HEK293T (cell line): ENCODE measurements around the gene STAB1.

ENCODE experiments used
- CTCF ChIA-PET: fragments of 350-600 bp; formaldehyde crosslinking; extraction: SDS; loops from one replicate; lab custom pipeline; 2021; ENCODE audit warnings: antibody characterized with exemption, inconsistent platforms; lab: Yijun Ruan, JAX
- POLR2A ChIA-PET: fragments of 350-600 bp; formaldehyde crosslinking; extraction: SDS; loops from one replicate; lab custom pipeline; 2020; ENCODE audit warnings: antibody characterized with exemption, inconsistent platforms; lab: Yijun Ruan, JAX
- DNase-seq: peaks from one replicate; pipeline ENCODE4 v3.0.0; 2012; ENCODE audit warnings: mixed read lengths; ENCODE audit errors: extremely low spot score
- ARNT ChIP-seq: fragments of 450-650 bp; IDR thresholded peaks from 2 replicates; pipeline ENCODE4 v1.6.1; 2017; ENCODE audit warnings: mild to moderate bottlenecking
- BHLHE40 ChIP-seq: fragments of 450-650 bp; IDR thresholded peaks from 2 replicates; pipeline ENCODE4 v1.6.1; 2016; ENCODE audit warnings: mild to moderate bottlenecking, moderate library complexity, borderline replicate concordance
- CTBP1 ChIP-seq: fragments of 450-650 bp; IDR thresholded peaks from 2 replicates; pipeline ENCODE4 v1.6.1; 2016; ENCODE audit warnings: borderline replicate concordance
- ELF4 ChIP-seq: fragments of 450-650 bp; IDR thresholded peaks from 2 replicates; pipeline ENCODE4 v1.6.1; 2017; ENCODE audit warnings: antibody characterized with exemption
- FOXA1 ChIP-seq: fragments of 450-650 bp; IDR thresholded peaks from 2 replicates; pipeline ENCODE4 v1.6.1; 2016; ENCODE audit warnings: mild to moderate bottlenecking
- FOXK2 ChIP-seq: fragments of 450-650 bp; IDR thresholded peaks from 2 replicates; pipeline ENCODE4 v1.6.1; 2016; ENCODE audit warnings: mild to moderate bottlenecking
- FOXM1 ChIP-seq: fragments of 450-650 bp; IDR thresholded peaks from 2 replicates; pipeline ENCODE4 v1.6.1; 2017; ENCODE audit warnings: mild to moderate bottlenecking, borderline replicate concordance
- HDGF ChIP-seq: fragments of 450-650 bp; IDR thresholded peaks from 2 replicates; pipeline ENCODE4 v1.6.1; 2017; ENCODE audit warnings: antibody characterized with exemption, borderline replicate concordance
- L3MBTL2 ChIP-seq: fragments of 450-650 bp; conservative IDR thresholded peaks from 2 replicates; pipeline ENCODE4 v1.6.1; 2016; ENCODE audit warnings: mild to moderate bottlenecking
- LEF1 ChIP-seq: fragments of 450-650 bp; IDR thresholded peaks from 2 replicates; pipeline ENCODE4 v1.6.1; 2017; ENCODE audit warnings: mild to moderate bottlenecking, borderline replicate concordance
- NFRKB ChIP-seq: fragments of 450-650 bp; IDR thresholded peaks from 2 replicates; pipeline ENCODE4 v1.6.1; 2016; ENCODE audit warnings: mild to moderate bottlenecking, moderate library complexity
- SP1 ChIP-seq: fragments of 450-650 bp; IDR thresholded peaks from 2 replicates; pipeline ENCODE4 v1.6.1; 2017
- SUZ12 ChIP-seq: fragments of 450-650 bp; IDR thresholded peaks from 2 replicates; pipeline ENCODE4 v1.6.1; 2016; ENCODE audit warnings: mild to moderate bottlenecking
- TARDBP ChIP-seq: fragments of 450-650 bp; IDR thresholded peaks from 2 replicates; pipeline ENCODE4 v1.6.1; 2016
- ZNF384 ChIP-seq: fragments of 450-650 bp; IDR thresholded peaks from 2 replicates; pipeline ENCODE4 v1.6.1; 2016
- TF ChIP-seq, protein P1 (sequence below): fragments of 450-650 bp; IDR thresholded peaks from 2 replicates; pipeline ENCODE4 v1.6.1; 2016

Gene STAB1

DNA sequence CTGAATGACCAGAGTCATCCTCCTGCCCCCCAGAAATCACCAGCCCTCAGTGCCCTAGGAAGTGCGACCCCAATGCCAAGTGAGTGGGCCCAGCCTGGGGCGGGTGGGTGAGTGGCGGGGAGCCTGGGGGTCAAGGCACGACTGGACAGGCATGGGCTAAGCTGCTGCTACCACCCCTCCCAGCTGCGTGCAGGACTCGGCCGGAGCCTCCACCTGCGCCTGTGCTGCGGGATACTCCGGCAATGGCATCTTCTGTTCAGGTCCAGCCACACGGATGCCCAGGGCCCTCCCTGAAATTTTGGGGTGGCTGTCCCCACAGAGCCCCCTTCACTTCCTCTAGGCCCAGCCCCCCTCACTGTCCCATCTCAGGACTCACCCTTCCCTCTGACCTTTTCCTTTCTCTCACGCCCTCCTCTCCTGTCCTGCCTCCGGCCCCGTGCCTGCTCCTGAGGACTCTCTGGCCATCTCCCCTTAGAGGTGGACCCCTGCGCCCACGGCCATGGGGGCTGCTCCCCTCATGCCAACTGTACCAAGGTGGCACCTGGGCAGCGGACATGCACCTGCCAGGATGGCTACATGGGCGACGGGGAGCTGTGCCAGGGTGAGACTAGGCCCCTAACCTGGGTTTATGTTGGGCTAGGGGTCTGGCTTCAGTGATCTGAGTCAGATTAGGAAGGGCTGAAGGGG is 21.5 kb downstream of the STAB1 start:
- no peak for DNase-seq
- CTCF ChIA-PET = no interaction called here
- TF ChIP-seq SUZ12 = no peak
- TF ChIP-seq ZNF384 = no peak
- no peak for TF ChIP-seq SP1
- no peak for TF ChIP-seq ARNT
- no peak for TF ChIP-seq FOXM1
- TF ChIP-seq, protein P1, sequence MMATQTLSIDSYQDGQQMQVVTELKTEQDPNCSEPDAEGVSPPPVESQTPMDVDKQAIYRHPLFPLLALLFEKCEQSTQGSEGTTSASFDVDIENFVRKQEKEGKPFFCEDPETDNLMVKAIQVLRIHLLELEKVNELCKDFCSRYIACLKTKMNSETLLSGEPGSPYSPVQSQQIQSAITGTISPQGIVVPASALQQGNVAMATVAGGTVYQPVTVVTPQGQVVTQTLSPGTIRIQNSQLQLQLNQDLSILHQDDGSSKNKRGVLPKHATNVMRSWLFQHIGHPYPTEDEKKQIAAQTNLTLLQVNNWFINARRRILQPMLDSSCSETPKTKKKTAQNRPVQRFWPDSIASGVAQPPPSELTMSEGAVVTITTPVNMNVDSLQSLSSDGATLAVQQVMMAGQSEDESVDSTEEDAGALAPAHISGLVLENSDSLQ = no peak
- POLR2A ChIA-PET = no interaction called here

DNA sequence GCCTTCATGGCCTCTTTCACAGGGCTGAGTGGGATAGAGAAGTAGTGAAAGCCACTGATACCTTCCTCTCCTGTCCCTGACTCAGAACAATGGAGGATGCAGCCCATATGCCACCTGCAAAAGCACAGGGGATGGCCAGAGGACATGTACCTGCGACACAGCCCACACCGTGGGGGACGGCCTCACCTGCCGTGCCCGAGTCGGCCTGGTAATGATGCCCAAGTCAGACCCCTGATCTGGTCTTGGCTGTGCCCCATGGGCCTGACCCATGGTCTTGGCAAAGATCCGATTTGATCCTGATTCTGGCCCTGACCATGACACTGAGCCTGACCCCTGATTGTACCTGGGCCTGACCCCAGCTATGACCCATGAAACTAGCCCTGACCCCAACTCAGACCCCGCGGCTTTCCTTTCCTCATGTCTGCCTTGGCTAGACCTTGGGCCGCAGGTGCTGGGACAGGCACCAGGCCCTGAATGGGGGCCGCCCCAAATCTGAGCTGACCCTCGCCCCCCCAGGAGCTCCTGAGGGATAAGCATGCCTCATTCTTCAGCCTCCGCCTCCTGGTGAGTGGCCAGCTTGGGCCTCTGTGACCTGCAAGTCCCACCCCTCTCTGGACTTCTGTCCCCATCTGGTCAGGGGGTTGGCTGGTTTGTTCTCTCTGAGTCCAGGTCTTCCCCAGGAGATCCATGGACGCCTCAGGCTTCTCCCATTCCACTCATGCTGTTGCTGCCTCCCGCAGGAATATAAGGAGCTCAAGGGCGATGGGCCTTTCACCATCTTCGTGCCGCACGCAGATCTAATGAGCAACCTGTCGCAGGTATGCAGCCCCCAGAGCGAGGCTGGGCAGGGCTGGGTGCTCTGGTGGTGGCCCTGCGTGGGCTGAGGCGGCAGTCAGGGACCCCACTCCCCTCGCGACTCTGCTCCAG is 22.9 kb downstream of the STAB1 start:
- TF ChIP-seq, protein P1 = no peak
- no peak for TF ChIP-seq ZNF384
- TF ChIP-seq FOXK2 = no peak
- no peak for TF ChIP-seq CTBP1
- POLR2A ChIA-PET = interaction anchor here (0.7 to 1.5 kb wide), 5 partner anchors 9 to 253 kb away, joined by 3 read pairs; partner anchors contain the start of gene UQCC5
- CTCF ChIA-PET = no interaction called here
- no peak for DNase-seq

DNA sequence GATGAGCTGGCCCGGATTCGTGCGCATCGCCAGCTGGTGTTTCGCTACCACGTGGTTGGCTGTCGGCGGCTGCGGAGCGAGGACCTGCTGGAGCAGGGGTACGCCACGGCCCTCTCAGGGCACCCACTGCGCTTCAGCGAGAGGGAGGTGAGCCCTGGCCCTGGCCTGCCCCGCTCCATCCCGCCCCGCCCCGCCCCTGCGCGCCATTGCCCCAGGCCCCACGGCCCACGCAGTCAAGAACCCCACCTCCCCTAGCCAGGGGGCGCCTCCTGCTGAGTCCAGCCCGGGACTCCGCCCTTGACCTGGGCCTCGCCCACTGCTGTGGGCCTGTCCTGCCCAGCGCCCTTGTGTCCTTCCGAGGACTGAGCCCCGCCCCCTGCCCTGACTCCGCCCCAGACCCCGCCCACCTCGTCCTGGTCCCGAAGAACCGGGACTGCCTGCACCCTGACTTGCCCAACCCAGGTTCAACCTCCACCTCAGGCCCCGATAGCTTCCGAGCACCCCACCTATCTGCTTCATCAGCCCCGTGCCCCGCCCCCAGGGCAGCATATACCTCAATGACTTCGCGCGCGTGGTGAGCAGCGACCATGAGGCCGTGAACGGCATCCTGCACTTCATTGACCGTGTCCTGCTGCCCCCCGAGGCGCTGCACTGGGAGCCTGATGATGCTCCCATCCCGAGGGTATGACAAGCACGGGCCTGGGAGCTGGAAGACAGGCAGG is 23.7 kb downstream of the STAB1 start:
- peak; percentile 54 for DNase-seq
- TF ChIP-seq ARNT (no peak), ZNF384 (no peak), SUZ12 (no peak), FOXM1 (no peak), NFRKB (no peak), L3MBTL2 (no peak), LEF1 (no peak), ELF4 (no peak), TARDBP (no peak), FOXK2 (no peak), BHLHE40 (no peak), CTBP1 (no peak), HDGF (no peak)
- TF ChIP-seq, protein P1 = no peak
- POLR2A ChIA-PET = interaction anchor here (0.7 to 1.5 kb wide), 4 partner anchors 12 to 252 kb away, joined by 3 read pairs; partner anchors contain the start of gene UQCC5
- CTCF ChIA-PET = no interaction called here

DNA sequence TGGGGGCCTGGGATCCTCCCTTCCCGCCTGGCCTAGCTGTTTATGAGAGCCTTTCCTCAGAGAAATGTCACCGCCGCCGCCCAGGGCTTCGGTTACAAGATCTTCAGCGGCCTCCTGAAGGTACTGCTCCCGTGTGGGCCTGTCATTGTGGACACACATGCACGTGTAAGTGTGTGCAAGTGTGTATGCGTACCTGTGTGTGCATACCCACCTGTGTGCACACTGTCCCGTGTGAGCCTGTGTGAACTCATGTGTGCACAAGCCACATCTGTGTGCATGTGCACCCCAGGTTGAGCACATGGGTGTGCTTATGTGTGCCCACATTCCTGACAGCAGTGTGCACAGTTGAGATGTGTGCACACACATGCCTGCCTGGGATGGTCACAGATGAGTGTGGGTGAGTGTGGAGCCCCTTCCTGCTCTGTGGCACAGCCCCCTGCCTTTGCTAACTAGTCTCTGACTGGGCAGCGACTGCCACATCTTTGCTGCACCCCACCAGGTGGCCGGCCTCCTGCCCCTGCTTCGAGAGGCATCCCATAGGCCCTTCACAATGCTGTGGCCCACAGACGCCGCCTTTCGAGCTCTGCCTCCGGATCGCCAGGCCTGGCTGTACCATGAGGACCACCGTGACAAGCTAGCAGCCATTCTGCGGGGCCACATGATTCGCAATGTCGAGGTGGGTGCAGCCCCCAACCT is 24.5 kb downstream of the STAB1 start:
- ChIA-PET POLR2A (interaction anchor here (1.2 kb wide), 1 partner anchor 17 kb away, joined by 3 read pairs; the partner anchor contains the start of gene UQCC5), CTCF (no interaction called here)
- TF ChIP-seq NFRKB = no peak
- DNase-seq = no peak

DNA sequence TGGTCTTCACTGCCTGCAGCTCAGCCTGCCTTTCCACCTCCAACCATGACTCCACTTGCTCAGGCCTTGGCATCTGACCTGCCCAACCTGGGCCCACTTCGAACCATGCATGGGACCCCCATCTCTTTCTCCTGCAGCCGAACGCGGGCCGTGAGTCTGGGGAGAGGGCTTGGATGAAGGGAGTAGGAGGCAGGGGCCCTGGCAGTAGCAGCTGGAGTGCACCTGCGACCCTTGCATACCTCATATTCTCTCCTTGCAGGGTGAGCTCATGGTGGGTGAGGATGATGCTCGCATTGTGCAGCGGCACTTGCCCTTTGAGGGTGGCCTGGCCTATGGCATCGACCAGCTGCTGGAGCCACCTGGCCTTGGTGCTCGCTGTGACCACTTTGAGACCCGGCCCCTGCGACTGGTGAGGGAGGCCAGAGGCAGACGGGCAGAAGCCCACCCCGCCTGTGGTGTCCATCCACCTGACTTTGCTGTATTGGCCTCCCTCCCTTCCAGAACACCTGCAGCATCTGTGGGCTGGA is 25.1 kb downstream of the STAB1 start:
- POLR2A ChIA-PET = interaction anchor here (1.2 kb wide), 1 partner anchor 16 kb away, joined by 3 read pairs; the partner anchor contains the start of gene UQCC5
- DNase-seq = no peak
- CTCF ChIA-PET = no interaction called here
- no peak for TF ChIP-seq HDGF
- TF ChIP-seq ARNT = no peak
- TF ChIP-seq LEF1 = no peak
- no peak for TF ChIP-seq SUZ12
- TF ChIP-seq ELF4 = no peak
- TF ChIP-seq FOXK2 = no peak
- no peak for TF ChIP-seq FOXA1
- no peak for TF ChIP-seq FOXM1
- no peak for TF ChIP-seq ZNF384
- no peak for TF ChIP-seq TARDBP
- TF ChIP-seq SP1 = no peak
- no peak for TF ChIP-seq BHLHE40
- TF ChIP-seq, protein P1 = no peak
- TF ChIP-seq L3MBTL2 = no peak
- no peak for TF ChIP-seq CTBP1
- no peak for TF ChIP-seq NFRKB
